Caco-2 (cell line): ENCODE results near the gene CEACAM16. TPM values are rescaled to one million over a fixed set of nuclear protein-coding genes. Genes with fewer than 3 reads are reported as not detected.
A peak's percentile ranks its signal among the peaks of the same experiment; 100 is the strongest.
"Not testable (repeated sequence)": the region's sequence is repeated elsewhere in the genome, so short reads cannot be mapped to it uniquely, and the experiment has no call there.

Source experiments
- BruUV-seq: library from RNA; stranded (reverse); fragments of 400-500 nt; replicated peaks from 2 replicates; lab custom pipeline; 2021; lab: Mats Ljungman, UMichigan
- CTCF ChIA-PET: fragments of 300-600 bp; sonication (Branson Sonifier 250); formaldehyde crosslinking; loops from one replicate; lab custom pipeline; 2022; ENCODE audit warnings: antibody characterized with exemption; lab: Charles Lee
- POLR2A ChIA-PET: fragments of 300-600 bp; sonication (Branson Sonifier 250); formaldehyde crosslinking; loops from one replicate; lab custom pipeline; 2022; ENCODE audit warnings: antibody characterized with exemption; lab: Charles Lee
- DNase-seq, 2 experiments: peaks; one replicate each; pipeline versions ENCODE4 v3.0.0 to v3.0.0-alpha.2; 2020 to 2022
- H3K27me3 ChIP-seq: replicated peaks from 2 replicates; pipeline ENCODE4 v1.6.0; 2011; ENCODE audit warnings: low read length; ENCODE audit not compliant: control insufficient read depth, insufficient read depth
- H3K36me3 ChIP-seq: 2 replicates; pipeline ENCODE4 v1.5.1; 2011; ENCODE audit warnings: low read length; ENCODE audit not compliant: control insufficient read depth, insufficient read depth
- H3K4me1 ChIP-seq: fragments of 250-450 bp; sonication (Bioruptor Pico); 2 replicates; pipeline ENCODE4 v1.5.1; 2020; ENCODE audit warnings: mild to moderate bottlenecking
- H3K4me3 ChIP-seq: 2 replicates; pipeline ENCODE4 v1.5.1; 2011; ENCODE audit warnings: low read depth, mild to moderate bottlenecking, control low read depth, low read length
- H3K9me3 ChIP-seq: fragments of 250-450 bp; sonication (Bioruptor Pico); 2 replicates; pipeline ENCODE4 v1.5.1; 2020; ENCODE audit warnings: mild to moderate bottlenecking, moderate library complexity
- H3K27ac Mint-ChIP-seq: one replicate; pipeline ENCODE4 v1.8.0; 2022; ENCODE audit warnings: mixed read lengths; ENCODE audit not compliant: unreplicated experiment
- H3K27me3 Mint-ChIP-seq: one replicate; pipeline ENCODE4 v1.8.0; 2022; ENCODE audit warnings: mixed read lengths; ENCODE audit not compliant: insufficient read depth, unreplicated experiment
- H3K36me3 Mint-ChIP-seq: one replicate; pipeline ENCODE4 v1.8.0; 2022; ENCODE audit warnings: mild to moderate bottlenecking, mixed read lengths; ENCODE audit not compliant: insufficient read depth, unreplicated experiment
- H3K4me1 Mint-ChIP-seq: one replicate; pipeline ENCODE4 v1.8.0; 2022; ENCODE audit warnings: low read depth, mixed read lengths; ENCODE audit not compliant: unreplicated experiment
- H3K4me3 Mint-ChIP-seq: one replicate; pipeline ENCODE4 v1.8.0; 2022; ENCODE audit warnings: mild to moderate bottlenecking, moderate library complexity, mixed read lengths; ENCODE audit not compliant: unreplicated experiment
- H3K9me3 Mint-ChIP-seq: one replicate; pipeline ENCODE4 v1.8.0; 2022; ENCODE audit warnings: mixed read lengths; ENCODE audit not compliant: unreplicated experiment
- intact Hi-C: fragments of 100-400 bp; cut with micrococcal nuclease; formaldehyde crosslinking; loops from one replicate; pipeline ENCODE4 v1.10.0; 2022; ENCODE audit not compliant: unreplicated experiment
- total RNA-seq: library from RNA; stranded (reverse); gene quantifications from 2 replicates; pipeline ENCODE4 v1.2.3, GENCODE V29; 2022
- TF ChIP-seq, protein P1 (sequence below), 2 experiments: fragments of 200-600 bp in 1 of 2; IDR thresholded peaks; 1 replicate in 1 of 2; 2 replicates in 1 of 2; pipeline versions ENCODE4 v1.5.1 to v1.8.0; 2011 to 2022; ENCODE audit warnings: antibody characterized with exemption in 1 of 2, control low read depth in 1 of 2, inconsistent platforms in 1 of 2, low read depth in 1 of 2, low read length in 1 of 2, mild to moderate bottlenecking in 1 of 2, moderate library complexity in 1 of 2; ENCODE audit not compliant: insufficient read depth in 1 of 2, severe bottlenecking in 1 of 2, unreplicated experiment in 1 of 2

Gene CEACAM16
- total RNA-seq, 1 experiment from 2014 or later = not detected

DNA sequence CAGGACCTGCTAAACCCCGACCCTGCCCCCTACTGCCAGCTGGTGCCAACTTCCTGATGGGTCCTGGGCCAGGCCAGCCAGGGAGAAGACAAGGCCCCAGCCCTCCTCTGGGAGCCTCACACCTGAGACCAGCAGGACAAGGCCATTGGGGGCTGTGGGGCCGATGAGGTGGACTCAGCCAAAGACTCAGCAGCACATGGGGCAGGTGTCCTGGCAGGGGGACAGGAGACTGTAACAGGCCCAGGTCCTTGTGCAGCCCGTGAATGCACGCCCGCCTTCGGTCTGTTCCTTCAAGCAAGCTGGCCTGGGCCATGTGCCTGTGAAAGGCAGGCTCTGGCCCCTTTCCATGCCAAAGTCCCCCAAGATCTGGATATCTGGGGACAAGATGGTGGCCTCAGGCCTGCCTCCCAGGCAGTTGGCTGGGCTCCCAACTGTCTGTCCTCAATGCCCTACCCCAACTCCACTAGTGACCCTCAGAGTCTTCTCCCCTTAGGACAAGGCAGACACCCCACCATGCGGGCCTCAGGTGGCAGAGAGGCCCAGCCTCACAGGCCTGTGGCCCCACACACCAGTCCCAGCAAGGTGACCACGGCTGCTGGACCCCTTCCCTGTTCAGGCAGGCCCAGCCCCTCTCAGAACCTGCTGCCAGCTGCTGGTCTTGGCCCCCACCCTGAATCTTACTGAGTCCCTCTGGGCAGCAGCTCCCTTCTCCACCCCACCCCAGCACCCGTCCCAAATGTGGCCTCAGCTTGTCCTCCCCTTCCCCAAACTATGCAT is 15.3 kb upstream of the CEACAM16 start:
- ChIA-PET POLR2A (no interaction called here), CTCF (interaction anchor here (0.8 kb wide), 1 partner anchor 87 kb away, joined by 3 read pairs; no protein-coding TSS in a partner anchor)
- Mint-ChIP-seq H3K9me3 (no peaks in the 10 kb centered on the region), H3K27me3 (no peaks in the 10 kb centered on the region), H3K36me3 (no peaks in the 10 kb centered on the region), H3K4me1 (peaks cover 13% of the 10 kb centered on the region), H3K27ac (no peak overlapping the region), H3K4me3 (no peak overlapping the region)
- DNase-seq = no peak
- no peaks in the 10 kb centered on the region for H3K27me3 ChIP-seq
- TF ChIP-seq, protein P1, sequence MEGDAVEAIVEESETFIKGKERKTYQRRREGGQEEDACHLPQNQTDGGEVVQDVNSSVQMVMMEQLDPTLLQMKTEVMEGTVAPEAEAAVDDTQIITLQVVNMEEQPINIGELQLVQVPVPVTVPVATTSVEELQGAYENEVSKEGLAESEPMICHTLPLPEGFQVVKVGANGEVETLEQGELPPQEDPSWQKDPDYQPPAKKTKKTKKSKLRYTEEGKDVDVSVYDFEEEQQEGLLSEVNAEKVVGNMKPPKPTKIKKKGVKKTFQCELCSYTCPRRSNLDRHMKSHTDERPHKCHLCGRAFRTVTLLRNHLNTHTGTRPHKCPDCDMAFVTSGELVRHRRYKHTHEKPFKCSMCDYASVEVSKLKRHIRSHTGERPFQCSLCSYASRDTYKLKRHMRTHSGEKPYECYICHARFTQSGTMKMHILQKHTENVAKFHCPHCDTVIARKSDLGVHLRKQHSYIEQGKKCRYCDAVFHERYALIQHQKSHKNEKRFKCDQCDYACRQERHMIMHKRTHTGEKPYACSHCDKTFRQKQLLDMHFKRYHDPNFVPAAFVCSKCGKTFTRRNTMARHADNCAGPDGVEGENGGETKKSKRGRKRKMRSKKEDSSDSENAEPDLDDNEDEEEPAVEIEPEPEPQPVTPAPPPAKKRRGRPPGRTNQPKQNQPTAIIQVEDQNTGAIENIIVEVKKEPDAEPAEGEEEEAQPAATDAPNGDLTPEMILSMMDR (IDR thresholded peaks at IDR 0.05; ENCODE audit: insufficient read depth in 1 of 2, low read depth in 1 of 2, low read length in 1 of 2, severe bottlenecking in 1 of 2, unreplicated experiment in 1 of 2) = no peak
- H3K4me3 ChIP-seq = no peak overlapping the region
- no peaks in the 10 kb centered on the region for H3K9me3 ChIP-seq
- H3K4me1 ChIP-seq = 0 out of 2 replicates have a peak, but pooled peaks cover 4% of the 10 kb centered on the region
- intact Hi-C loops = no loop called here
- no peaks in the 10 kb centered on the region; the same call in 1 of the 2 replicates for H3K36me3 ChIP-seq
- no TSS peak for BruUV-seq

DNA sequence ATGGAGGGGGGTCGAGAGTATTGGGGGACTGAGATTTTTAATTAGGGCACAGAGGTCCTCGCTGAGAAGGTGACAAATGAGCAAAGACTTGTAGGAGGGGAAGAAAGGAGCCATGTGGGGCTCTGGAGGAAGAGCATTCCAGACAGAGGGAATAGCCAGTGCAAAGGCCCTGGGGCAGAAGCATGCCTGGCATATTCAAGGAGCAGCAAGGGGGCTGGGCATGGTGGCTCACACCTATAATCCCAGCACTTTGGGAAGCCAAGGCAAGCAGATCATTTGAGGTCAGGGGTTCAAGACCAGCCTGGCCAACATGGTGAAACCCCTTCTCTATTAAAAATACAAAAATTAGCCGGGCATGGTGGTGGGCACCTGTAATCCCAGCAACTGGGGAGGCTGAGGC is 14.6 kb upstream of the CEACAM16 start:
- H3K4me3 Mint-ChIP-seq, H3K36me3 ChIP-seq, POLR2A ChIA-PET, intact Hi-C loops, H3K4me3 ChIP-seq, BruUV-seq, H3K27me3 Mint-ChIP-seq, H3K36me3 Mint-ChIP-seq, DNase-seq, H3K27ac Mint-ChIP-seq, H3K9me3 ChIP-seq, H3K4me1 ChIP-seq, H3K27me3 ChIP-seq, H3K9me3 Mint-ChIP-seq, CTCF ChIA-PET: not testable (repeated sequence)
- peaks cover 17% of the 10 kb centered on the region for H3K4me1 Mint-ChIP-seq

DNA sequence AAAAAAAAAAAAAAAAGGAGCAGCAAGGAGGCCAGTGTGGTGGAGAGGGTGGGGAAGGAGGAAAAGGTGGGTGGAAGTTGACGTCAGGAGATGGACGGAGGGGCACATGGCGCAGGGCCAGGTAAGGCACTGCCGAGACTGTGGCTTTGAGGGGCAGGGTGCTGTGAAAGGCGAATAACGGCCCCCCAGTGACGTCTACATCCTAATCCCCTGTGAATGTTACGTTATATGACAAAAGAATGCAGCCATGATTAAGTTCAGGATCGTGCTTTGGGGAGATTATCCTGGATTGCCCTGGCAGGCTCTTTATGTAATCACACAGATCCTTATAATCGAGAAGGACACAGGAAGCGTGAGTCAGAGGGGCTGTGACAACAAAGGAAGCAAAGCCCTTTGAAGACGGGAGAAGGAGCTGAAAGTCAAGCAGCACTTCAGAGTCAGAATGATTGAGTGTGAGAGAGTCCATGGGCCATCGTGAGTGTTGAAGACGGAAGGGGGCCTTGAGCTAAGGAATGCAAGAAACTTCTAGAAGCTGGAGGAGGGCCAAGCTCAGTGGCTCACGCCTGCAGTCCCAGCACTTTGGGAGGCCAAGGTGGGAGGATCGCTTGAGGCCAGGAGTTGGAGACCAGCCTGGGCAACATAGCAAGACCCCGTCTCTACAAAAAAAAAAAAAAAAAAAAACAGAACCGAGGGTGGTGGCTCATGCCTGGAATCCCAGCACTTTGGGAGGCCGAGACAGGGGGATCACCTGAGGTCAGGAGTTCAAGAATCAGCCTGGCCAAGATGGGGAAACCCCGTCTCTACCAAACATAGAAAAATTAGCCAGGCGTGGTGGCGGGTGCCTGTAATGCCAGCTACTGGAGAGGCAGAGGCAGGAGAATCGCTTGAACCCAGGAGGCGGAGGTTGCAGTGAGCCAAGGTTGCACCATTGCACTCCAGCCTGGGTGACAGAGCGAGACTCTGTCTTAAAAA is 13.8 kb upstream of the CEACAM16 start:
- TF ChIP-seq, protein P1 (IDR thresholded peaks at IDR 0.05; ENCODE audit: insufficient read depth in 1 of 2, low read depth in 1 of 2, low read length in 1 of 2, severe bottlenecking in 1 of 2, unreplicated experiment in 1 of 2) = no peak
- H3K4me1 ChIP-seq = peaks cover 13% of the 10 kb centered on the region
- no TSS peak for BruUV-seq
- Mint-ChIP-seq H3K36me3 (no peaks in the 10 kb centered on the region), H3K9me3 (no peaks in the 10 kb centered on the region), H3K27ac (peak overlapping the region; percentile 22), H3K27me3 (no peaks in the 10 kb centered on the region), H3K4me3 (no peak overlapping the region), H3K4me1 (peaks cover 25% of the 10 kb centered on the region)
- ChIA-PET CTCF (no interaction called here), POLR2A (no interaction called here)
- no peak for DNase-seq
- no peaks in the 10 kb centered on the region for H3K9me3 ChIP-seq
- no peaks in the 10 kb centered on the region; the same call in 1 of the 2 replicates for H3K36me3 ChIP-seq
- H3K4me3 ChIP-seq = no peak overlapping the region
- intact Hi-C loops = no loop called here
- H3K27me3 ChIP-seq = no peaks in the 10 kb centered on the region
